ENCODE measurements around the gene TLR6.
"Not testable (repeated sequence)": the region's sequence is repeated elsewhere in the genome, so short reads cannot be mapped to it uniquely, and the experiment has no call there.

TLR6 gene

GRCh38 chr4:38787693-38788092, 68.9 kb downstream of the TLR6 start:
- no peak for DNase-seq (ENCODE audit: low read depth in 2 of 2)

GRCh38 chr4:38785901-38786402, 70.7 kb downstream of the TLR6 start:
- DNase-seq (ENCODE audit: low read depth in 2 of 2) = no peak

DNA sequence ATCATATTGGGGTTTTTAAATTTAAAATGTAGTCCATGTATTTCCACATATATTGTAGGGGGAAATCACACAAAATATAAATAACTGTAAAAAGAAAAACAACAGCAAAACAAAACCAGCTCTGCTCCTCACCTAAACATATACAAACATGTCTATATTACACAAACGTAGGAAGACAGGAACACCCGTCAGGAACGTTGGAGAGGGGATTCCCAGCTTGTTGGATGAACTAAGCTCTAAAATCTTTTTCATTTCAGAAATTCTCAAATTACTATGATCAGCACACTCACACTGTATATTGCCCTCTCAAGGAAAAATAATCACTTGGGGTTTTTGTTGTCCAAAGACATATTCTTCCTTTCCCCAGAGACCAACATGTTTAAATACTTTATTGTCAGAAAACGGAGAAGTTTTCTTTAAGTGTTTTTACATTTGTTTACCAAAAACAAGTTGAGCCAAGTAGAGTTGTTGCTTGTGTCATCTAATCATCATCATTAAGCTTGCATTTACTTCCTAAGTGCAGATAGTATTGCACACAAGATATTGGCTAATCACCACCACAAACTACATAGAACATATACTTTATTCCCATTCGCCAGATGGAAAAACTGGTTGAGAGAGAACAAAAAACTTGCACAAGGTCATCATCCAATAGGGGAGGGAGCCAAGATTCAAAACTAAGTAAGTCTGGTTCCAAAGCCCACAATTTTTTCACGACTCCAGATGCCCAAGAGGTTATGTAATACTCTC, 71.4 kb downstream of the TLR6 start:
- no peak for DNase-seq (ENCODE audit: low read depth in 2 of 2)

DNA sequence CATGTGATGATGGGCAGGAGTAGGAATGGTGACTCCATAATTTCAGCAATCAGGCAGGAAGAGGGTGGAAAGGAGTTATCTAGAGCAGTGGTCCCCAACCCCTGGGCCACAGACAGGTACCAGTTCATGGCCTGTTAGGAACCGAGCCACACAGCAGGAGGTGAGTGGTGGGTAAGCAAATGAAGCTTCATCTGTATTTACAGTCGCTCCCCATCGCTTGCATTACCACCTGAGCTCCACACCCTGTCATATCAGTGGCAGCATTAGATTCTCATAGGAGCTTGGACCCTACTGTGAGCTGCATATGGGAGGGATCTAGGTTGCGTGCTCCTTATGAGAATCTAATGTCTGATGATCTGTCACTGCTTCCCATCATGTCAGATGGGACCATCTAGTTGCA, 72.5 kb downstream of the TLR6 start:
- DNase-seq (ENCODE audit: low read depth in 2 of 2) = no peak

DNA sequence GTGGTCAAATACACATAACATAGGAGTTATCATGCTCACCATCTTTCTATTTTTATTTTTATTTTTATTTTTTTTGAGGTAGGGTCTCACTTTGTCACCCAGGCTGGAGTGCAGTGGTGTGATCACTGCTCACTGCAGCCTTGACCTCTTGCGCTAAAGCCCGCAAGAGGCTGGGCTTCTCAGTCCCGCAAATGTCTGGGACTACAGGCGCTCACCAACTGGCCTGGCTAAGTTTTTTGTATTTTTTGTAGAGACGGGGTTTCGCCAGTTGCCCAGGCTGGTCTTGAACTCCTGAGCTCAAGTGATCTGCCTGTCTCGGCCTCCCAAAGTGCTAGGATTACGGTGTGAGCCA, 73.5 kb downstream of the TLR6 start:
- no peak for DNase-seq (ENCODE audit: low read depth in 2 of 2)

- no peak for DNase-seq (ENCODE audit: low read depth in 2 of 2)
Measured at GRCh38 chr4:38782452-38783108, 74.0 kb downstream of the TLR6 start, which contains the start of gene TLR10. Gene TLR10, minus strand, starts transcription at chr4:38782990. Its CDS starts 7,400 bp downstream, at chr4:38775590.

DNA sequence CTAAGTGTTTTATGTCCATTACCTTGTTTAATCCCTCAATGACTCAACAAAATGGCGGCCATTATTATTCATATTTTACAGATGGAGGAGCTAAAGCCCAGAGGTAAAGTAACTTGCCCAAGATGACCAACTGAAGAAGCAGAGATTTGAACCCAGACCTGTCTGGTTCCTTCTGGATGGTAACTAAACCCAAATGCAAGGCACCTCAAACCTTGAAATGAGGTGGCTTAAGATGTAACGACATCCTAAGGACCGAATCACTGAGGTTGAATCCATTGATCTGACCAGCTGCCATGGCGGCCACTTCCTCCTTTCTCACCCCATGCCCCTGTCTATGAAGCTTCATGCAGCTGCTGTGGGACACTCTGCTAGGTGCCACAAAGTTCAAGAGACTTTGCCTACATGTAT, 74.8 kb downstream of the TLR6 start:
- DNase-seq (ENCODE audit: low read depth in 2 of 2) = no peak

- DNase-seq (ENCODE audit: low read depth in 2 of 2) = no peak
Measured at GRCh38 chr4:38780833-38781484, 75.7 kb downstream of the TLR6 start.

DNA sequence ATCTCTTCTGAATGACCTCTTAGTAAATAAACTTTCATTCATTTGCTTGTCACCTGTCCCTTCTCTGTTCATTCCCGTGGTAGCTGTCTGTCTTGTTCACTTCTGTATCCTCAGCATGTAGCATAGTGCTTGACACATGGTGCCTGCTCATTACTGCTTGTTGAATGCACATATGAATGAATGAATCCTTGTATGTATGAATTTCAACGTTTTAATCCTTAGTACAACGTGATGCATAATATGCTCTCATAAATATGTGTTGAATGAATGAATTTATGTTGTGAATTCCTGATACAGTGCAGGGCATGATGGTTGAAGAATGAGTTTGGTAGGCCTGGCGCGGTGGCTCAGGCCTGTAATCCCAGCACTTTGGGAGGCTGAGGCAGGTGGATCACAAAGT, 76.8 kb downstream of the TLR6 start:
- DNase-seq (ENCODE audit: low read depth in 2 of 2) = no peak

GRCh38 chr4:38777925-38778324, 78.7 kb downstream of the TLR6 start:
- DNase-seq (ENCODE audit: low read depth in 2 of 2) = not testable (repeated sequence)

DNA sequence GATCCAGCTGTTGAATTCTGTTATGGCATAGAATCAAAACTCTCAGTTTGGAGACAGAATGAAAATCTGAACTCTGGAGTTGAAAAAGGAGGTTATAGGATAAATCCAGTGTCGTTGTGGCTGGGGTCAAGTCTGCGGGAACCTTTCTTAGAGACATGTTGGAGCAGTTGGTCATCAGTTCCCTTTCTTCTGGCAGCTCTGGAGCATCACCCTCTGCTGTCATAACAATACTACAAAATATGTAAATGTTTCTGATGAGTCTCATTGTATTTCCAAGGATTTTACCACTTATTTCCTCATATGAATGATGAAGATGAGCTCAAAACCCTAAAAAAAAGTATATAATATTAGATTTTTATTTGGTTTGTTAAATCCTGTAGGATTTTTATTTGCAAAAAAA, 81.3 kb downstream of the TLR6 start:
- no peak for DNase-seq (ENCODE audit: low read depth in 2 of 2)

GRCh38 chr4:38774181-38774955, 82.2 kb downstream of the TLR6 start:
- DNase-seq (ENCODE audit: low read depth in 2 of 2) = no peak
